Endothelial cell of umbilical vein (primary cell): ENCODE measurements around the gene ARHGAP21. TPM values are rescaled to one million over a fixed set of nuclear protein-coding genes. Genes with fewer than 3 reads are reported as not detected.

Source experiments
- BruUV-seq: library from RNA; stranded (reverse); fragments of 400-500 nt; replicated peaks from 2 replicates; lab custom pipeline; 2021; lab: Mats Ljungman, UMichigan
- CTCF ChIA-PET: fragments of 300-600, 350-600 bp; sonication (Branson Sonifier 250); formaldehyde crosslinking; loops from one replicate; lab custom pipeline; 2021; ENCODE audit warnings: antibody characterized with exemption, inconsistent platforms; lab: Charles Lee
- POLR2A ChIA-PET: fragments of 300-600, 350-600 bp; sonication (Branson Sonifier 250); formaldehyde crosslinking; loops from one replicate; lab custom pipeline; 2021; ENCODE audit warnings: antibody characterized with exemption, inconsistent platforms; lab: Charles Lee
- DNase-seq: peaks from one replicate; pipeline ENCODE4 v3.0.0-alpha.2; 2011; ENCODE audit warnings: low read depth, low spot score
- FAIRE-seq: peaks from 2 replicates; lab custom pipeline; 2011; peaks lifted over from hg19 to GRCh38; lab: Jason Lieb, UNC
- H2AFZ ChIP-seq: 2 replicates; pipeline ENCODE4 v1.6.0; 2012; ENCODE audit warnings: low read depth, low read length, control low read depth, inconsistent platforms
- H3K27ac ChIP-seq: 2 replicates; pipeline ENCODE4 v1.5.1; 2011; ENCODE audit warnings: low read depth, mild to moderate bottlenecking, control low read depth, low read length, moderate library complexity; ENCODE audit not compliant: insufficient read depth
- H3K27me3 ChIP-seq, 2 experiments: 2 replicates each; pipeline versions ENCODE4 v1.6.0 to v1.6.1; 2011; ENCODE audit warnings: low read length in 2 of 2, mixed read lengths in 1 of 2; ENCODE audit not compliant: control insufficient read depth in 2 of 2, insufficient read depth in 2 of 2
- H3K36me3 ChIP-seq, 2 experiments: 2 replicates in 1 of 2; 3 replicates in 1 of 2; pipeline ENCODE4 v1.5.1; 2011; ENCODE audit warnings: low read length in 2 of 2, mild to moderate bottlenecking in 1 of 2, moderate library complexity in 1 of 2; ENCODE audit not compliant: control insufficient read depth in 2 of 2, insufficient read depth in 2 of 2; ENCODE audit errors: extremely low read depth in 1 of 2
- H3K4me1 ChIP-seq: 3 replicates; pipeline ENCODE4 v1.5.1; 2011; ENCODE audit warnings: mild to moderate bottlenecking, low read length; ENCODE audit not compliant: control insufficient read depth, insufficient read depth; ENCODE audit errors: extremely low read depth
- H3K4me2 ChIP-seq: 2 replicates; pipeline ENCODE4 v1.6.1; 2011; ENCODE audit warnings: low read length, control low read depth, mixed read lengths; ENCODE audit not compliant: insufficient read depth
- H3K4me3 ChIP-seq, 3 experiments: fragments of 200-600 bp in 1 of 3; sonication (generic), shearing (Covaris generic) in 1 of 3; replicated peaks in 1 of 3; 2 replicates each; pipeline ENCODE4 v1.5.1; 2011 to 2016; ENCODE audit warnings: control low read depth in 3 of 3, low read length in 3 of 3, mild to moderate bottlenecking in 2 of 3, inconsistent platforms in 1 of 3, low read depth in 1 of 3, moderate library complexity in 1 of 3; ENCODE audit not compliant: insufficient read depth in 1 of 3
- H3K79me2 ChIP-seq: 2 replicates; pipeline ENCODE4 v1.6.0; 2012; ENCODE audit warnings: low read length, inconsistent platforms; ENCODE audit not compliant: control insufficient read depth, insufficient read depth
- H3K9ac ChIP-seq: replicated peaks from 2 replicates; pipeline ENCODE3; 2011; ENCODE audit warnings: low read length, control low read depth; ENCODE audit not compliant: insufficient read depth; ENCODE audit errors: extremely low read depth
- H3K9me1 ChIP-seq: replicated peaks from 3 replicates; pipeline ENCODE4 v1.6.0; 2011; ENCODE audit warnings: mild to moderate bottlenecking, low read length; ENCODE audit not compliant: control insufficient read depth, insufficient read depth; ENCODE audit errors: extremely low read depth
- H3K9me3 ChIP-seq: replicated peaks from 2 replicates; pipeline ENCODE4 v1.5.1; 2012; ENCODE audit warnings: low read length, inconsistent platforms; ENCODE audit not compliant: control insufficient read depth, insufficient read depth
- H4K20me1 ChIP-seq: replicated peaks from 2 replicates; pipeline ENCODE3; 2011; ENCODE audit warnings: mild to moderate bottlenecking, low read length; ENCODE audit not compliant: control insufficient read depth, insufficient read depth; ENCODE audit errors: extremely low read depth
- EZH2 ChIP-seq: IDR thresholded peaks from 2 replicates; pipeline ENCODE4 v1.6.1; 2012; ENCODE audit warnings: borderline replicate concordance, low read depth, mild to moderate bottlenecking, moderate library complexity, low read length, inconsistent platforms; ENCODE audit not compliant: severe bottlenecking
- FOS ChIP-seq: IDR thresholded peaks from 2 replicates; pipeline ENCODE4 v1.6.1; 2011; ENCODE audit warnings: mild to moderate bottlenecking, low read length, moderate library complexity, borderline replicate concordance; ENCODE audit not compliant: insufficient read depth
- GATA2 ChIP-seq: IDR thresholded peaks from 2 replicates; pipeline ENCODE4 v1.7.0; 2011; ENCODE audit warnings: low read depth, mild to moderate bottlenecking, moderate library complexity, mixed read lengths, low read length; ENCODE audit not compliant: insufficient read length, insufficient read depth
- JUN ChIP-seq: IDR thresholded peaks from 2 replicates; pipeline ENCODE4 v1.6.1; 2011; ENCODE audit warnings: borderline replicate concordance, low read depth; ENCODE audit not compliant: insufficient read length, insufficient read depth
- MAX ChIP-seq: IDR thresholded peaks from 2 replicates; pipeline ENCODE4 v1.6.1; 2011; ENCODE audit not compliant: insufficient read depth, insufficient read length
- MYC ChIP-seq: IDR thresholded peaks from one replicate; pipeline ENCODE4 v1.6.1; 2011; ENCODE audit warnings: mild to moderate bottlenecking, low read depth, low read length
- POLR2A ChIP-seq: IDR thresholded peaks from 2 replicates; pipeline ENCODE4 v1.6.1; 2012; ENCODE audit warnings: low read depth, mild to moderate bottlenecking, control low read depth, low read length
- POLR2AphosphoS5 ChIP-seq: IDR thresholded peaks from 2 replicates; pipeline ENCODE4 v1.6.1; 2012; ENCODE audit warnings: low read depth, mild to moderate bottlenecking, control low read depth, low read length, moderate library complexity; ENCODE audit not compliant: insufficient read depth
- dilution Hi-C: fragments of 300-500 bp; cut with MboI; formaldehyde crosslinking; loops from one replicate; pipeline ENCODE4 v1.15.0; 2019; ENCODE audit warnings: low sequenced_read_pairs; ENCODE audit not compliant: extremely low pct_ligation_motif_present
- intact Hi-C: fragments of 100-400 bp; cut with micrococcal nuclease; formaldehyde crosslinking; loops from one replicate; pipeline ENCODE4 v1.10.0; 2022
- polyA plus RNA-seq, 4 experiments: library from polyadenylated mRNA; depleted of rRNA in 3 of 4; stranded (reverse) in 3 of 4; unstranded in 1 of 4; fragments of >200 nt; gene quantifications; 2 replicates each; pipeline versions ENCODE4 v1.2.1 to v1.2.3, GENCODE V29; 2011 to 2012; ENCODE audit warnings: missing spikeins in 1 of 4
- total RNA-seq: library from RNA; stranded (reverse); gene quantifications from 2 replicates; pipeline ENCODE4 v1.2.3, GENCODE V29; 2021
- TF ChIP-seq, protein P1 (sequence below), 2 donors: IDR thresholded peaks; 1 replicate in 1 of 2; 2 replicates in 1 of 2; pipeline ENCODE4 v1.5.1; 2011; ENCODE audit warnings: low read length in 2 of 2, mild to moderate bottlenecking in 2 of 2, moderate library complexity in 2 of 2, control low read depth in 1 of 2, inconsistent platforms in 1 of 2, low read depth in 1 of 2; ENCODE audit not compliant: insufficient read depth in 1 of 2; ENCODE audit errors: extremely low read depth in 1 of 2

The ARHGAP21 gene
- total and polyA plus RNA-seq, 2 donors (not counting 3 experiments of a cell fraction or from before 2014, with no cell fraction given), result 29.5 to 97.8 TPM

DNA sequence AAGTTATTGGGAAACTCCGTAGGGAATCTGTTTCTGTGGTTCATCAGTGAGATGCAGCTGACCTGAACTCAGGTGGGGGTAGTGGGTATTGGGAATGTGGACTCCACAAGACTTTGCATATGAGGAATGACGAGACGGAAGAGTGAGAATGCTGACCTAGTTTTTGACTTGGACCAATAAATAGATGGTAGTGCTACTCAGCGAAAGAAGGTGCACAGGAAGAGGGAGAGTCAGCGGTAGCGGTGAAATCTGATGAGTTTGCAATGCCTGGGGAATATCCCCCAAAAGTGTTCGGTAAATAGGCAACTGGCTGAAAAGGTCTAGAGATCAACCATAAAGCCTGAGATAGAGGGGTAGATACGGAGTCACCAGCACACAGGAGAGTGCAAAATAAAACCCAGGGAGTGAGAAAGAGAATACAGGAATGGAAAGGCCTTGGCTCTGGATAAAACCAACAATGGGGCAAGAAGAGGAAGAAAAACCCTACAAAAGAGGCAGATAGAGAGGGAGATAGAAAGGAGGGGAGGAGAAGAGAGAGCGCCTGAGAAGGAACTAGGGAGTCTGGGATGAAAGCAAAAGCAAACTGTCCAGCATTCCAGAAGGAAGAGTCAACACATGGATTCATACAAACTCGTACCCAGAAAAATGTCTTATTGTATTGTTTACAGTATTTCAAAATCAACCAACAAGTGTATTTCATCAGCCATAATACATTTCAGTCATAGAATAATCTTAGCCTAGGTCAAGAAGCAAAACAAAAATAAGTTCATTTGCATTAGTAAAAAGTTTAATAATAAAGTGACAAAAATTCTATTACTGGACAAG is 5.4 kb downstream of the ARHGAP21 start:
- Histone ChIP-seq H3K36me3 (peaks cover 0 to 8% of the 10 kb centered on the region in 2 experiments), H2AFZ (no peak overlapping the region), H3K9me1 (no peaks in the 10 kb centered on the region), H3K79me2 (peaks cover 97% of the 10 kb centered on the region), H3K4me3 (peak overlapping the region in 1 of 3 experiments; percentile 91), H4K20me1 (peaks cover 27% of the 10 kb centered on the region), H3K9me3 (no peaks in the 10 kb centered on the region), H3K27me3 (no peaks in the 10 kb centered on the region), H3K4me1 (peaks cover 47% of the 10 kb centered on the region), H3K4me2 (peak overlapping the region; percentile 99), H3K27ac (no peak overlapping the region), H3K9ac (no peak overlapping the region)
- DNase-seq (no peak), FAIRE-seq (no peak)
- no TSS peak for BruUV-seq
- intact Hi-C loops, result no loop called here
- ChIA-PET CTCF (no interaction called here), POLR2A (no interaction called here)
- TF ChIP-seq POLR2AphosphoS5, result no peak
- no peak for TF ChIP-seq EZH2
- TF ChIP-seq, protein P1, sequence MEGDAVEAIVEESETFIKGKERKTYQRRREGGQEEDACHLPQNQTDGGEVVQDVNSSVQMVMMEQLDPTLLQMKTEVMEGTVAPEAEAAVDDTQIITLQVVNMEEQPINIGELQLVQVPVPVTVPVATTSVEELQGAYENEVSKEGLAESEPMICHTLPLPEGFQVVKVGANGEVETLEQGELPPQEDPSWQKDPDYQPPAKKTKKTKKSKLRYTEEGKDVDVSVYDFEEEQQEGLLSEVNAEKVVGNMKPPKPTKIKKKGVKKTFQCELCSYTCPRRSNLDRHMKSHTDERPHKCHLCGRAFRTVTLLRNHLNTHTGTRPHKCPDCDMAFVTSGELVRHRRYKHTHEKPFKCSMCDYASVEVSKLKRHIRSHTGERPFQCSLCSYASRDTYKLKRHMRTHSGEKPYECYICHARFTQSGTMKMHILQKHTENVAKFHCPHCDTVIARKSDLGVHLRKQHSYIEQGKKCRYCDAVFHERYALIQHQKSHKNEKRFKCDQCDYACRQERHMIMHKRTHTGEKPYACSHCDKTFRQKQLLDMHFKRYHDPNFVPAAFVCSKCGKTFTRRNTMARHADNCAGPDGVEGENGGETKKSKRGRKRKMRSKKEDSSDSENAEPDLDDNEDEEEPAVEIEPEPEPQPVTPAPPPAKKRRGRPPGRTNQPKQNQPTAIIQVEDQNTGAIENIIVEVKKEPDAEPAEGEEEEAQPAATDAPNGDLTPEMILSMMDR (IDR thresholded peaks at IDR 0.05; ENCODE audit: extremely low read depth in 1 of 2, insufficient read depth in 1 of 2, low read depth in 1 of 2, low read length in 2 of 2), result no peak
- TF ChIP-seq MYC, result no peak
- no peak for TF ChIP-seq MAX
- no peak for TF ChIP-seq JUN
- no peak for TF ChIP-seq FOS
- no peak for TF ChIP-seq GATA2
- TF ChIP-seq POLR2A, result no peak
- dilution Hi-C loops, result no loop called here
